ENCODE data around the gene USP37. TPM values are rescaled to one million over a fixed set of nuclear protein-coding genes. Genes with fewer than 3 reads are reported as not detected.

Gene USP37
- total RNA-seq, 1 donor from 2014 or later: 12.7 TPM

DNA sequence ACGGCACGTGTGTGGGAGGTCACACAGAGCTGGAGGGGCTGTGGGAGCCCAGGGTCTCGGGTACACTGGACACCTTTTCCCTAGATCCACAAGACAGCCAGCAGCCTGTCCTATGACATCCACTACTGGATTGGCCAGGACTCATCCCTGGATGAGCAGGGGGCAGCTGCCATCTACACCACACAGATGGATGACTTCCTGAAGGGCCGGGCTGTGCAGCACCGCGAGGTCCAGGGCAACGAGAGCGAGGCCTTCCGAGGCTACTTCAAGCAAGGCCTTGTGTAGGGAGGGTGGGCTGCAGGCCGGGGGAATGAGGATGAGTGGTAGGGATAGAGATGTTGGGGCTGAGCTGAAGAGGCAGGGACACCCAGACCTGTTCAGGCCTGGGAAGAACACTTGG lies 142.6 kb downstream of the USP37 start:
- H3K27me3 Mint-ChIP-seq (ENCODE audit: unreplicated experiment): peaks cover 7% of the 10 kb centered on the region
- H3K36me3 Mint-ChIP-seq (ENCODE audit: unreplicated experiment): peaks cover 5% of the 10 kb centered on the region
- no peak for DNase-seq
- H3K4me3 Mint-ChIP-seq (ENCODE audit: unreplicated experiment): no peak overlapping the region
- H3K4me1 Mint-ChIP-seq (ENCODE audit: low read depth, unreplicated experiment): no peaks in the 10 kb centered on the region
- H3K9me3 Mint-ChIP-seq (ENCODE audit: unreplicated experiment): peaks cover 2% of the 10 kb centered on the region
- H3K27ac Mint-ChIP-seq (ENCODE audit: unreplicated experiment): no peak overlapping the region
- TF ChIP-seq CTCF (IDR thresholded peaks at IDR 0.05; ENCODE audit: partially characterized antibody, unreplicated experiment): no peak

GRCh38 chr2:218423584-218423983 lies 144.6 kb downstream of the USP37 start:
- Mint-ChIP-seq H3K9me3 (ENCODE audit: unreplicated experiment) (peaks cover 2% of the 10 kb centered on the region), H3K27me3 (ENCODE audit: unreplicated experiment) (peaks cover 7% of the 10 kb centered on the region), H3K36me3 (ENCODE audit: unreplicated experiment) (no peaks in the 10 kb centered on the region), H3K4me3 (ENCODE audit: unreplicated experiment) (no peak overlapping the region), H3K27ac (ENCODE audit: unreplicated experiment) (no peak overlapping the region), H3K4me1 (ENCODE audit: low read depth, unreplicated experiment) (no peaks in the 10 kb centered on the region)
- no peak for TF ChIP-seq CTCF (IDR thresholded peaks at IDR 0.05; ENCODE audit: partially characterized antibody, unreplicated experiment)
- DNase-seq: no peak

- no peak overlapping the region for H3K27ac Mint-ChIP-seq (ENCODE audit: unreplicated experiment)
- H3K9me3 Mint-ChIP-seq (ENCODE audit: unreplicated experiment): peaks cover 2% of the 10 kb centered on the region
- peaks cover 5% of the 10 kb centered on the region for H3K27me3 Mint-ChIP-seq (ENCODE audit: unreplicated experiment)
- H3K4me1 Mint-ChIP-seq (ENCODE audit: low read depth, unreplicated experiment): no peaks in the 10 kb centered on the region
- H3K4me3 Mint-ChIP-seq (ENCODE audit: unreplicated experiment): no peak overlapping the region
- no peaks in the 10 kb centered on the region for H3K36me3 Mint-ChIP-seq (ENCODE audit: unreplicated experiment)
- TF ChIP-seq CTCF (IDR thresholded peaks at IDR 0.05; ENCODE audit: partially characterized antibody, unreplicated experiment): no peak
- DNase-seq: no peak
Observed at GRCh38 chr2:218422403-218423086, 145.6 kb downstream of the USP37 start.

GRCh38 chr2:218421027-218421426 lies 147.1 kb downstream of the USP37 start:
- H3K9me3 Mint-ChIP-seq (ENCODE audit: unreplicated experiment): peaks cover 2% of the 10 kb centered on the region
- no peaks in the 10 kb centered on the region for H3K36me3 Mint-ChIP-seq (ENCODE audit: unreplicated experiment)
- H3K4me1 Mint-ChIP-seq (ENCODE audit: low read depth, unreplicated experiment): no peaks in the 10 kb centered on the region
- no peak overlapping the region for H3K27ac Mint-ChIP-seq (ENCODE audit: unreplicated experiment)
- TF ChIP-seq CTCF (IDR thresholded peaks at IDR 0.05; ENCODE audit: partially characterized antibody, unreplicated experiment): no peak
- no peak overlapping the region for H3K4me3 Mint-ChIP-seq (ENCODE audit: unreplicated experiment)
- DNase-seq: no peak
- H3K27me3 Mint-ChIP-seq (ENCODE audit: unreplicated experiment): peaks cover 8% of the 10 kb centered on the region

DNA sequence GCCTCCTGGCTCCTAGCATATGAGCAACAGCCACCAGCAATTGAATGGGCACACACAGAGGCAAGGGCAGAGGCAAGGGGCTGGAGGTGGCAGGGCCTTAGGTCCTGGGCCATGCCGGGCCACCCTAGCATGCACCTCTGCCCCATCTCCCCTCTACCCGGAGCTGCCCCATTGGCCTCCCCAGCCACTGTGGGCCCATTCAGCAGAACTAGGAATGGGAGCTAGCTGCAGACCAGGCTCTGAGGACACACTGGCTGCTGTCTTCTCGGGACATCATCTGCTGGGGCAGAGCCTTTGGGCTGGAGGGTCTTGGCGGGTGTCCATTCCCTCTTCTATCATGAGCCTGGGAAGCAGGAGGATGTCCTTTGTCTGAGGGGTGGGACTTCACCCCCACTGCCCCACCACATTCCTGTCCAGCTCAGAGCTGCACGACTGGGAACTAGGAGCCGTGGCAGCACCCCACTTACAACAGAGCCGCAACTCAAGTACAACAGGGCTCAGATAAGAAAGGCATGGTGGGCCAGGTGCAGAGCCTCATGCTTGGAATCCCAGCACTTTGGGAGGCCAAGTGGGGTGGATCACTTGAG lies 148.4 kb downstream of the USP37 start:
- Mint-ChIP-seq H3K27me3 (ENCODE audit: unreplicated experiment) (peaks cover 8% of the 10 kb centered on the region), H3K4me1 (ENCODE audit: low read depth, unreplicated experiment) (no peaks in the 10 kb centered on the region), H3K4me3 (ENCODE audit: unreplicated experiment) (no peak overlapping the region), H3K9me3 (ENCODE audit: unreplicated experiment) (peaks cover 2% of the 10 kb centered on the region), H3K27ac (ENCODE audit: unreplicated experiment) (no peak overlapping the region), H3K36me3 (ENCODE audit: unreplicated experiment) (no peaks in the 10 kb centered on the region)
- DNase-seq: no peak
- TF ChIP-seq CTCF (IDR thresholded peaks at IDR 0.05; ENCODE audit: partially characterized antibody, unreplicated experiment): no peak
